Measurements from ENCODE around the gene SEC24D. TPM values are rescaled to one million over a fixed set of nuclear protein-coding genes. Genes with fewer than 3 reads are reported as not detected.
A peak's percentile ranks its signal among the peaks of the same experiment; 100 is the strongest.

SEC24D gene
- total RNA-seq, 1 experiment from 2014 or later: 63.1 TPM

DNA sequence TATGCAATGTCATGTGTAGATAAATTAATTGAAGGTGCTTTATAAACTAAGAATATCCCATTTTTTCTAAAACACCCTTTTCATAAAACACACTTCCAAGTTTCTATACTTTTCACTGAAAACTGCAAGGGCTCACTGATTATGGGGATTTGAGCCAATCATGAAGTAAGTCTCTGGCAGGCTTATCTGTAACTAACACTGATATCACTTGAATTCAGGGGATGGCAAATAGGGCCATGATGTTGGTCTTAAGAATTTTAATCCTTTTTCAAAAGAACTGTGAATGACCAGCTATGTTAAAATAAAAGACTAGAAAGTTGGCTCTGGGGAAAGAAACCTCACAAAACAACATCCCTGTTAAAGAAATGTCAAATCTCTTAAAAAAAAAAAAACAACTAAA is 13.0 kb upstream of the SEC24D start:
- Mint-ChIP-seq H3K9me3 (no peaks in the 10 kb centered on the region), H3K36me3 (no peaks in the 10 kb centered on the region), H3K4me1 (peaks cover 58% of the 10 kb centered on the region), H3K27ac (no peak overlapping the region; the same call in 1 of the 2 replicates), H3K4me3 (no peak overlapping the region), H3K27me3 (ENCODE audit: low read depth) (no peaks in the 10 kb centered on the region)
- TF ChIP-seq, protein P1, sequence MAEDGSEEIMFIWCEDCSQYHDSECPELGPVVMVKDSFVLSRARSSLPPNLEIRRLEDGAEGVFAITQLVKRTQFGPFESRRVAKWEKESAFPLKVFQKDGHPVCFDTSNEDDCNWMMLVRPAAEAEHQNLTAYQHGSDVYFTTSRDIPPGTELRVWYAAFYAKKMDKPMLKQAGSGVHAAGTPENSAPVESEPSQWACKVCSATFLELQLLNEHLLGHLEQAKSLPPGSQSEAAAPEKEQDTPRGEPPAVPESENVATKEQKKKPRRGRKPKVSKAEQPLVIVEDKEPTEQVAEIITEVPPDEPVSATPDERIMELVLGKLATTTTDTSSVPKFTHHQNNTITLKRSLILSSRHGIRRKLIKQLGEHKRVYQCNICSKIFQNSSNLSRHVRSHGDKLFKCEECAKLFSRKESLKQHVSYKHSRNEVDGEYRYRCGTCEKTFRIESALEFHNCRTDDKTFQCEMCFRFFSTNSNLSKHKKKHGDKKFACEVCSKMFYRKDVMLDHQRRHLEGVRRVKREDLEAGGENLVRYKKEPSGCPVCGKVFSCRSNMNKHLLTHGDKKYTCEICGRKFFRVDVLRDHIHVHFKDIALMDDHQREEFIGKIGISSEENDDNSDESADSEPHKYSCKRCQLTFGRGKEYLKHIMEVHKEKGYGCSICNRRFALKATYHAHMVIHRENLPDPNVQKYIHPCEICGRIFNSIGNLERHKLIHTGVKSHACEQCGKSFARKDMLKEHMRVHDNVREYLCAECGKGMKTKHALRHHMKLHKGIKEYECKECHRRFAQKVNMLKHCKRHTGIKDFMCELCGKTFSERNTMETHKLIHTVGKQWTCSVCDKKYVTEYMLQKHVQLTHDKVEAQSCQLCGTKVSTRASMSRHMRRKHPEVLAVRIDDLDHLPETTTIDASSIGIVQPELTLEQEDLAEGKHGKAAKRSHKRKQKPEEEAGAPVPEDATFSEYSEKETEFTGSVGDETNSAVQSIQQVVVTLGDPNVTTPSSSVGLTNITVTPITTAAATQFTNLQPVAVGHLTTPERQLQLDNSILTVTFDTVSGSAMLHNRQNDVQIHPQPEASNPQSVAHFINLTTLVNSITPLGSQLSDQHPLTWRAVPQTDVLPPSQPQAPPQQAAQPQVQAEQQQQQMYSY (CRISPR knock-in tag; IDR thresholded peaks at IDR 0.05): no peak
- TF ChIP-seq, protein P2, sequence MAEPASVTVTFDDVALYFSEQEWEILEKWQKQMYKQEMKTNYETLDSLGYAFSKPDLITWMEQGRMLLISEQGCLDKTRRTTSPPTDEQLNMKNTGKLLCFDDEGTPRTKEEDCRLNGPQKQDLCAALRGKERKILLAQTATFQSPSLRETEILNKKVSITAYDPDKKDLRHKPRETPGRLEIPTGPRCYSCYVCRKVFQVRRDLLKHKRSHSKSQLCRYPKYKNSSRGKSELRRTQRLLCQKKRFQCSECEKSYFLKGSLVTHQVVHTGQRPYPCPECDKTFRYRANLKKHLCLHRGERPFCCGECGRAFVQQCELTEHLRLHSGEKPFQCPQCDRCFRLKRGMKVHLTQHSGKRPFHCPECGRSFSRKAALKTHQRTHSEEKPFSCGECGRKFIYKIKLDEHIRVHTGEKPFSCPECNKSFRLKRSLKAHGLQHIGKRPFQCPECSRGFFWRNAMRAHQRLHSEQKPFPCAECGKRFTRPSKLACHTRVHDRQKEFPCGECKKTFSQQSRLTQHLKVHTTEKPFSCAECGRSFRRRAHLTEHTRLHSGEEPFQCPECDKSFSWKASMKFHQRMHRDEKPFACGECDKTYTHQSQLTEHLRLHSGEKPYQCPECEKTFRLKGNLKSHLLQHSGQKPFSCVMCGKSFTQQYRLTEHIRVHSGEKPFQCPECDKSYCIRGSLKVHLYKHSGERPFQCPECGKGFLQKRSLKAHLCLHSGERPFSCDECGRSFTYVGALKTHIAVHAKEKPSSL (CRISPR knock-in tag; conservative IDR thresholded peaks at IDR 0.05): no peak
- ChIA-PET POLR2A (interaction anchor here (0.6 kb wide), 1 partner anchor 37 kb away, joined by 3 read pairs; no protein-coding TSS in a partner anchor), CTCF (interaction anchor here (1.5 to 3.0 kb wide), 3 partner anchors 16 to 425 kb away, joined by 3 to 12 read pairs (median 3); no protein-coding TSS in a partner anchor)
- DNase-seq (ENCODE audit: low spot score): no peak
- no peak for ATAC-seq

DNA sequence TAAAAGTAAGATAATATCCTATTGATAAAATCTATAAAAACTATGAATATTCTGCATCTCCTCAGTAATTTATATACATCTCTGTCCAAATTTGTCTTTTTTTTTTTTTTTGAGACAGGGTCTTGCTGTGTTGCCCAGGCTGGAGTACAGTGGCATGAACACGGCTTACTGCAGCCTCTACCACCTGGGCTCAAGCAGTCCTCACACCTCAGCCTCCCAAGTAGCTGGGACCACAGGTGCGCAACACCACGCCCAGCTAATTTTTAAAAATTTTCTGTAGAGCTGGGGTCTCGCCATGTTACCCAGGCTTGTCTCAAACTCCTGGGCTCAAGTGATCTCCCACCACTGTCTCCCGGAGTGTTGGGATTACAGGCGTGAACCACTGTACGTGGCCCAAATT is 12.3 kb upstream of the SEC24D start:
- ATAC-seq: no peak
- TF ChIP-seq SMAD4 (CRISPR knock-in tag; IDR thresholded peaks at IDR 0.05) (no peak), ERG (CRISPR knock-in tag; IDR thresholded peaks at IDR 0.05) (no peak), ZNF121 (CRISPR knock-in tag; IDR thresholded peaks at IDR 0.05) (peak; percentile 92), MYBL2 (CRISPR knock-in tag; IDR thresholded peaks at IDR 0.05) (no peak), RELA (CRISPR knock-in tag; IDR thresholded peaks at IDR 0.05; ENCODE audit: borderline replicate concordance) (no peak)
- H3K9me3 Mint-ChIP-seq: no peaks in the 10 kb centered on the region
- no peak overlapping the region for H3K4me3 Mint-ChIP-seq
- H3K36me3 Mint-ChIP-seq: no peaks in the 10 kb centered on the region
- H3K27me3 Mint-ChIP-seq (ENCODE audit: low read depth): no peaks in the 10 kb centered on the region
- peak overlapping the region; percentile 37; the same call in 1 of the 2 replicates for H3K27ac Mint-ChIP-seq
- ChIA-PET CTCF (interaction anchor here (3.5 kb wide), 1 partner anchor 12 kb away, joined by 10 read pairs; the partner anchor contains the start of gene SEC24D), POLR2A (no interaction called here)
- no peak for DNase-seq (ENCODE audit: low spot score)
- H3K4me1 Mint-ChIP-seq: peaks cover 55% of the 10 kb centered on the region

DNA sequence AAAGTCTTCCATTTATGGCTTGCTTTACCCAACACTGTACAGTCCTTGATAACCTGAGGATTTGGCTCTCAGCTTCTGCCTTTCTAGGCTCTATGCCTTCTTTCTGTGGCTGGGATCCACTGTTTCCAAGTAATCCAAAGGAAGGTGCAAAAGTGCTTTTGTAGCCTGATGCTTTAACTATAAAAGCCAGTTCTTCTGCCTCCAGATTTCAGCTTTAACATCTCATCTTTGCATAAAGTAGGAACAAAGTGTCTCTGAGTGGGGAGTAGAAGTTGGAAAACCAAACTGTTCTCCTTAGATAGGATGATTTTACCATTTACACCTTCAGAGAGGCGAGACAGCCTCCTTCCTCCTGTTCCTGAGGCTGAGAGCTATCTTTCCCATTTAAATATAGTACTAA is 11.1 kb upstream of the SEC24D start:
- no peaks in the 10 kb centered on the region for H3K36me3 Mint-ChIP-seq
- no peak for ATAC-seq
- ChIA-PET POLR2A (interaction anchor here (1.8 kb wide), 1 partner anchor 10 kb away, joined by 5 read pairs; the partner anchor contains the start of gene SEC24D), CTCF (interaction anchor here (0.7 to 3.5 kb wide), 5 partner anchors 10 to 37 kb away, joined by 3 to 10 read pairs (median 9); partner anchors contain the start of gene SEC24D)
- TF ChIP-seq CDX4 (CRISPR knock-in tag; IDR thresholded peaks at IDR 0.05; ENCODE audit: borderline replicate concordance) (no peak), PREB (CRISPR knock-in tag; IDR thresholded peaks at IDR 0.05; ENCODE audit: borderline replicate concordance) (no peak), MYBL2 (CRISPR knock-in tag; IDR thresholded peaks at IDR 0.05) (no peak)
- TF ChIP-seq, protein P1 (CRISPR knock-in tag; IDR thresholded peaks at IDR 0.05): no peak
- TF ChIP-seq, protein P3, sequence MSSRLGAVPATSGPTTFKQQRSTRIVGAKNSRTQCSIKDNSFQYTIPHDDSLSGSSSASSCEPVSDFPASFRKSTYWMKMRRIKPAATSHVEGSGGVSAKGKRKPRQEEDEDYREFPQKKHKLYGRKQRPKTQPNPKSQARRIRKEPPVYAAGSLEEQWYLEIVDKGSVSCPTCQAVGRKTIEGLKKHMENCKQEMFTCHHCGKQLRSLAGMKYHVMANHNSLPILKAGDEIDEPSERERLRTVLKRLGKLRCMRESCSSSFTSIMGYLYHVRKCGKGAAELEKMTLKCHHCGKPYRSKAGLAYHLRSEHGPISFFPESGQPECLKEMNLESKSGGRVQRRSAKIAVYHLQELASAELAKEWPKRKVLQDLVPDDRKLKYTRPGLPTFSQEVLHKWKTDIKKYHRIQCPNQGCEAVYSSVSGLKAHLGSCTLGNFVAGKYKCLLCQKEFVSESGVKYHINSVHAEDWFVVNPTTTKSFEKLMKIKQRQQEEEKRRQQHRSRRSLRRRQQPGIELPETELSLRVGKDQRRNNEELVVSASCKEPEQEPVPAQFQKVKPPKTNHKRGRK (CRISPR knock-in tag; IDR thresholded peaks at IDR 0.05; ENCODE audit: borderline replicate concordance): no peak
- no peaks in the 10 kb centered on the region for H3K27me3 Mint-ChIP-seq (ENCODE audit: low read depth)
- no peaks in the 10 kb centered on the region for H3K9me3 Mint-ChIP-seq
- peaks cover 50% of the 10 kb centered on the region for H3K4me1 Mint-ChIP-seq
- H3K4me3 Mint-ChIP-seq: no peak overlapping the region
- no peak overlapping the region for H3K27ac Mint-ChIP-seq
- no peak for DNase-seq (ENCODE audit: low spot score)
